Stomach (tissue), 4 donors: ENCODE results near the gene FOXN3.

Experiments used
- EP300 ChIP-seq: sonication (generic); formaldehyde crosslinking; IDR thresholded peaks from one replicate; pipeline ENCODE4 v1.6.1; 2017; ENCODE audit warnings: antibody characterized with exemption
- POLR2A ChIP-seq, 4 donors: fragments of 450-650 bp; IDR thresholded peaks; one replicate each; pipeline ENCODE4 v1.6.1; 2016; ENCODE audit warnings: antibody characterized with exemption in 4 of 4, control low read depth in 2 of 4, mild to moderate bottlenecking in 1 of 4, moderate library complexity in 1 of 4
- POLR2AphosphoS5 ChIP-seq, 3 donors: sonication (generic); formaldehyde crosslinking; IDR thresholded peaks; one replicate each; pipeline ENCODE4 v1.6.1; 2016; ENCODE audit warnings: antibody characterized with exemption in 3 of 3
- TF ChIP-seq, protein P1 (sequence below), 7 experiments: fragments of 450-650 bp in 4 of 7; fragments of 200-600 bp in 3 of 7; sonication (generic) in 3 of 7; IDR thresholded peaks; one replicate each; pipeline ENCODE4 v1.5.1; 2016 to 2019; ENCODE audit warnings: antibody characterized with exemption in 7 of 7, control low read depth in 2 of 7, mild to moderate bottlenecking in 1 of 7

DNA sequence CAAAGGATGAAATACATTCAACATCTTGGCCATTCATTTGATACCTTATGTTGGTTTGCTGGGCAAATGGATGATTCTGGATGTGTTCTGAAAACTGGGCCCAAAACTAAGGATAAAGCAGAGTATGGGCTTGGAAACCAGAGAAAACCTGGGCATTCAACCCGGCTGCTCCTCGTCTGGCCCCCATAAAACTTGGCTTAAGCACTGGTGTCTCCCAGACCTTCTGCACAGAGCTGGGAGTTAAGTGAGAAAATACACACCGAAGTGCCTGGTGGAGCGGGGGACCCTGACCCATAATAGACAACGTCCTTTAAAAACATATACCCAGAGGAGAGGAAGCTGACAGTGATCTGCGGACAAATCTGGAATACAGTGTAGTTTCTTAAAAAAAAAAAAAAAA is 112.5 kb downstream of the FOXN3 start:
- TF ChIP-seq, protein P1, sequence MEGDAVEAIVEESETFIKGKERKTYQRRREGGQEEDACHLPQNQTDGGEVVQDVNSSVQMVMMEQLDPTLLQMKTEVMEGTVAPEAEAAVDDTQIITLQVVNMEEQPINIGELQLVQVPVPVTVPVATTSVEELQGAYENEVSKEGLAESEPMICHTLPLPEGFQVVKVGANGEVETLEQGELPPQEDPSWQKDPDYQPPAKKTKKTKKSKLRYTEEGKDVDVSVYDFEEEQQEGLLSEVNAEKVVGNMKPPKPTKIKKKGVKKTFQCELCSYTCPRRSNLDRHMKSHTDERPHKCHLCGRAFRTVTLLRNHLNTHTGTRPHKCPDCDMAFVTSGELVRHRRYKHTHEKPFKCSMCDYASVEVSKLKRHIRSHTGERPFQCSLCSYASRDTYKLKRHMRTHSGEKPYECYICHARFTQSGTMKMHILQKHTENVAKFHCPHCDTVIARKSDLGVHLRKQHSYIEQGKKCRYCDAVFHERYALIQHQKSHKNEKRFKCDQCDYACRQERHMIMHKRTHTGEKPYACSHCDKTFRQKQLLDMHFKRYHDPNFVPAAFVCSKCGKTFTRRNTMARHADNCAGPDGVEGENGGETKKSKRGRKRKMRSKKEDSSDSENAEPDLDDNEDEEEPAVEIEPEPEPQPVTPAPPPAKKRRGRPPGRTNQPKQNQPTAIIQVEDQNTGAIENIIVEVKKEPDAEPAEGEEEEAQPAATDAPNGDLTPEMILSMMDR (IDR thresholded peaks at IDR 0.05), result no peak
- TF ChIP-seq POLR2AphosphoS5 (IDR thresholded peaks at IDR 0.05) (no peak), POLR2A (IDR thresholded peaks at IDR 0.05) (no peak), EP300 (no peak)
